ENCODE measurements around the gene WDR48. TPM values are rescaled to one million over a fixed set of nuclear protein-coding genes. Genes with fewer than 3 reads are reported as not detected.

WDR48 gene
- total and polyA plus RNA-seq, 9 of the 15 experiments (the other 6 are each of a cell fraction or from before 2014, with no cell fraction given) = 26.6 to 70.6 (median 48.0) TPM

DNA sequence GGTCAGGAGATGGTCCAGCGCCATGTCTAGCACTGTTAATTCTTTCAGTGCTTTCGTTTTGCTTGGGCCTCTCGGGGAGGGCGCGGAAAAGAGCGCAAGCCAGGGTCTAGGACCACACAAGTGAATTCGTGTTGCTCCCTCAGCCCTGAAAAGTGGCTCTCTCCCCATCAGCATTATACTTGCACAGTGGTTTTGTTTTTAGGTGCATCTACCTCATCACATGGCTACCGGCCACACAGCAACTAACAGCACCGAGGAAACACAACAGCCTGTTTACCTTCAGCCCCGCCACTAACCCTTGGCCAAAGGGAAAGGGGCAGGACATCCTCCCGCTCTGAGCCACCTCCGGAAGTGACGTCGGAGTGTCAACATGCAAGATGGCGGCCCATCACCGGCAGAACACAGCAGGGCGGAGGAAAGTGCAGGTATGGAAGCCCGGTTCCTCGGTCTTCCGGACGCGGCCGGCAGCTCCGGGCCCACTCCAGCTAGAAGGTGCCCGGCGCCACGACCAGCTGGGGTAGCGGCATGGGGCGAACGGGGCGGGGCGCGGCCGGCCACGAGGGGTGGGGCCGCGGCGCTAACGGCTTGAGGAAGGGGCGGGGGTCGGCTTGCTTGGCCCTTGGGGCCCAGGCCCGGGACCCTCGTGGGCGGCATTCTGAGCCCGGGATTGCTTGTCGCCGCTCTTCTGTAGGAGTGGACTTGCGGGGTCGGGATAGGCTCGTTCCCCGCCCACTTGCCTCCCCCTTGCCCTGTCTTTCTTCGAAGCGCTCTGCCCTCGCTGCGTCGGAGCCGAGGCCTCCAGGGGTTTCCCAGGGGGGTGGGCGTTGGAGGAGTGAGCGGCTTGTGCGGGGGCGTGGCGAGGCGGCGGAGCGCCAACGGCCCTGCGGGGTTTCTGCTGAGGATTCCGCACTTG lies at the start of gene WDR48, which contains the start of gene SCN11A (continued):
- TF ChIP-seq ZNF274 (IDR thresholded peaks at IDR 0.05; ENCODE audit: borderline replicate concordance, low read depth, low read length) = no peak
- TF ChIP-seq, protein P1, sequence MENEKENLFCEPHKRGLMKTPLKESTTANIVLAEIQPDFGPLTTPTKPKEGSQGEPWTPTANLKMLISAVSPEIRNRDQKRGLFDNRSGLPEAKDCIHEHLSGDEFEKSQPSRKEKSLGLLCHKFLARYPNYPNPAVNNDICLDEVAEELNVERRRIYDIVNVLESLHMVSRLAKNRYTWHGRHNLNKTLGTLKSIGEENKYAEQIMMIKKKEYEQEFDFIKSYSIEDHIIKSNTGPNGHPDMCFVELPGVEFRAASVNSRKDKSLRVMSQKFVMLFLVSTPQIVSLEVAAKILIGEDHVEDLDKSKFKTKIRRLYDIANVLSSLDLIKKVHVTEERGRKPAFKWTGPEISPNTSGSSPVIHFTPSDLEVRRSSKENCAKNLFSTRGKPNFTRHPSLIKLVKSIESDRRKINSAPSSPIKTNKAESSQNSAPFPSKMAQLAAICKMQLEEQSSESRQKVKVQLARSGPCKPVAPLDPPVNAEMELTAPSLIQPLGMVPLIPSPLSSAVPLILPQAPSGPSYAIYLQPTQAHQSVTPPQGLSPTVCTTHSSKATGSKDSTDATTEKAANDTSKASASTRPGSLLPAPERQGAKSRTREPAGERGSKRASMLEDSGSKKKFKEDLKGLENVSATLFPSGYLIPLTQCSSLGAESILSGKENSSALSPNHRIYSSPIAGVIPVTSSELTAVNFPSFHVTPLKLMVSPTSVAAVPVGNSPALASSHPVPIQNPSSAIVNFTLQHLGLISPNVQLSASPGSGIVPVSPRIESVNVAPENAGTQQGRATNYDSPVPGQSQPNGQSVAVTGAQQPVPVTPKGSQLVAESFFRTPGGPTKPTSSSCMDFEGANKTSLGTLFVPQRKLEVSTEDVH (IDR thresholded peaks at IDR 0.05; ENCODE audit: low read depth, partially characterized antibody) = peak; percentile 74
- no peak for TF ChIP-seq LARP7 (IDR thresholded peaks at IDR 0.05)
- no peak for TF ChIP-seq MEF2A (IDR thresholded peaks at IDR 0.05; ENCODE audit: control insufficient read depth, low read depth, low read length)
- TF ChIP-seq RBFOX2 (IDR thresholded peaks at IDR 0.05; ENCODE audit: low read depth, low read length) = peak; percentile 96
- TF ChIP-seq, protein P2, sequence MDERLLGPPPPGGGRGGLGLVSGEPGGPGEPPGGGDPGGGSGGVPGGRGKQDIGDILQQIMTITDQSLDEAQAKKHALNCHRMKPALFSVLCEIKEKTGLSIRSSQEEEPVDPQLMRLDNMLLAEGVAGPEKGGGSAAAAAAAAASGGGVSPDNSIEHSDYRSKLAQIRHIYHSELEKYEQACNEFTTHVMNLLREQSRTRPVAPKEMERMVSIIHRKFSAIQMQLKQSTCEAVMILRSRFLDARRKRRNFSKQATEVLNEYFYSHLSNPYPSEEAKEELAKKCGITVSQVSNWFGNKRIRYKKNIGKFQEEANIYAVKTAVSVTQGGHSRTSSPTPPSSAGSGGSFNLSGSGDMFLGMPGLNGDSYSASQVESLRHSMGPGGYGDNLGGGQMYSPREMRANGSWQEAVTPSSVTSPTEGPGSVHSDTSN (CRISPR knock-in tag; IDR thresholded peaks at IDR 0.05; ENCODE audit: low read depth) = no peak
- TF ChIP-seq, protein P2 (tag; conservative IDR thresholded peaks at IDR 0.05; ENCODE audit: low read depth) = no peak
- TF ChIP-seq ZNF431 (CRISPR knock-in tag; IDR thresholded peaks at IDR 0.05) = peak; percentile 67; the same call in 1 of the 2 replicates
- TF ChIP-seq ZBTB17 (CRISPR knock-in tag; IDR thresholded peaks at IDR 0.05) = peak; percentile 63; the same call in 1 of the 2 replicates
- TF ChIP-seq, protein P3, sequence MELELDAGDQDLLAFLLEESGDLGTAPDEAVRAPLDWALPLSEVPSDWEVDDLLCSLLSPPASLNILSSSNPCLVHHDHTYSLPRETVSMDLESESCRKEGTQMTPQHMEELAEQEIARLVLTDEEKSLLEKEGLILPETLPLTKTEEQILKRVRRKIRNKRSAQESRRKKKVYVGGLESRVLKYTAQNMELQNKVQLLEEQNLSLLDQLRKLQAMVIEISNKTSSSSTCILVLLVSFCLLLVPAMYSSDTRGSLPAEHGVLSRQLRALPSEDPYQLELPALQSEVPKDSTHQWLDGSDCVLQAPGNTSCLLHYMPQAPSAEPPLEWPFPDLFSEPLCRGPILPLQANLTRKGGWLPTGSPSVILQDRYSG (tag; conservative IDR thresholded peaks at IDR 0.05; ENCODE audit: low read depth) = peak; percentile 78; the same call in 1 of the 2 replicates
- TF ChIP-seq, protein P4, sequence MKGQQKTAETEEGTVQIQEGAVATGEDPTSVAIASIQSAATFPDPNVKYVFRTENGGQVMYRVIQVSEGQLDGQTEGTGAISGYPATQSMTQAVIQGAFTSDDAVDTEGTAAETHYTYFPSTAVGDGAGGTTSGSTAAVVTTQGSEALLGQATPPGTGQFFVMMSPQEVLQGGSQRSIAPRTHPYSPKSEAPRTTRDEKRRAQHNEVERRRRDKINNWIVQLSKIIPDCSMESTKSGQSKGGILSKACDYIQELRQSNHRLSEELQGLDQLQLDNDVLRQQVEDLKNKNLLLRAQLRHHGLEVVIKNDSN (CRISPR knock-in tag; IDR thresholded peaks at IDR 0.05) = no peak
- TF ChIP-seq, protein P5, sequence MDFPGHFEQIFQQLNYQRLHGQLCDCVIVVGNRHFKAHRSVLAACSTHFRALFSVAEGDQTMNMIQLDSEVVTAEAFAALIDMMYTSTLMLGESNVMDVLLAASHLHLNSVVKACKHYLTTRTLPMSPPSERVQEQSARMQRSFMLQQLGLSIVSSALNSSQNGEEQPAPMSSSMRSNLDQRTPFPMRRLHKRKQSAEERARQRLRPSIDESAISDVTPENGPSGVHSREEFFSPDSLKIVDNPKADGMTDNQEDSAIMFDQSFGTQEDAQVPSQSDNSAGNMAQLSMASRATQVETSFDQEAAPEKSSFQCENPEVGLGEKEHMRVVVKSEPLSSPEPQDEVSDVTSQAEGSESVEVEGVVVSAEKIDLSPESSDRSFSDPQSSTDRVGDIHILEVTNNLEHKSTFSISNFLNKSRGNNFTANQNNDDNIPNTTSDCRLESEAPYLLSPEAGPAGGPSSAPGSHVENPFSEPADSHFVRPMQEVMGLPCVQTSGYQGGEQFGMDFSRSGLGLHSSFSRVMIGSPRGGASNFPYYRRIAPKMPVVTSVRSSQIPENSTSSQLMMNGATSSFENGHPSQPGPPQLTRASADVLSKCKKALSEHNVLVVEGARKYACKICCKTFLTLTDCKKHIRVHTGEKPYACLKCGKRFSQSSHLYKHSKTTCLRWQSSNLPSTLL (IDR thresholded peaks at IDR 0.05) = no peak
- peak; percentile 90 for TF ChIP-seq NFRKB (IDR thresholded peaks at IDR 0.05; ENCODE audit: low read depth)
- TF ChIP-seq, protein P6, sequence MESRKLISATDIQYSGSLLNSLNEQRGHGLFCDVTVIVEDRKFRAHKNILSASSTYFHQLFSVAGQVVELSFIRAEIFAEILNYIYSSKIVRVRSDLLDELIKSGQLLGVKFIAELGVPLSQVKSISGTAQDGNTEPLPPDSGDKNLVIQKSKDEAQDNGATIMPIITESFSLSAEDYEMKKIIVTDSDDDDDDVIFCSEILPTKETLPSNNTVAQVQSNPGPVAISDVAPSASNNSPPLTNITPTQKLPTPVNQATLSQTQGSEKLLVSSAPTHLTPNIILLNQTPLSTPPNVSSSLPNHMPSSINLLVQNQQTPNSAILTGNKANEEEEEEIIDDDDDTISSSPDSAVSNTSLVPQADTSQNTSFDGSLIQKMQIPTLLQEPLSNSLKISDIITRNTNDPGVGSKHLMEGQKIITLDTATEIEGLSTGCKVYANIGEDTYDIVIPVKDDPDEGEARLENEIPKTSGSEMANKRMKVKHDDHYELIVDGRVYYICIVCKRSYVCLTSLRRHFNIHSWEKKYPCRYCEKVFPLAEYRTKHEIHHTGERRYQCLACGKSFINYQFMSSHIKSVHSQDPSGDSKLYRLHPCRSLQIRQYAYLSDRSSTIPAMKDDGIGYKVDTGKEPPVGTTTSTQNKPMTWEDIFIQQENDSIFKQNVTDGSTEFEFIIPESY (CRISPR knock-in tag; IDR thresholded peaks at IDR 0.05) = peak; percentile 93
- no peak for TF ChIP-seq HMG20B (CRISPR knock-in tag; IDR thresholded peaks at IDR 0.05)
